Keratinocyte (primary cell): ENCODE results near the gene HPS4. TPM values are rescaled to one million over a fixed set of nuclear protein-coding genes. Genes with fewer than 3 reads are reported as not detected.

Source experiments
- DNase-seq: peaks from one replicate; pipeline ENCODE4 v3.0.0-alpha.2; 2011; ENCODE audit warnings: low read depth, missing footprints, low spot score
- FAIRE-seq: peaks from 2 replicates; lab custom pipeline; 2011; peaks lifted over from hg19 to GRCh38; lab: Jason Lieb, UNC
- H2AFZ ChIP-seq: 2 replicates; pipeline ENCODE4 v1.6.0; 2012; ENCODE audit warnings: low read length, control low read depth, inconsistent platforms; ENCODE audit not compliant: control insufficient read depth
- H3K27ac ChIP-seq: 2 replicates; pipeline ENCODE4 v1.5.1; 2011; ENCODE audit warnings: low read length; ENCODE audit not compliant: control insufficient read depth, insufficient read depth
- H3K27me3 ChIP-seq: 3 replicates; pipeline ENCODE4 v1.6.0; 2011; ENCODE audit warnings: low read length; ENCODE audit not compliant: control insufficient read depth, insufficient read depth; ENCODE audit errors: extremely low read depth
- H3K36me3 ChIP-seq, 2 experiments: 2 replicates in 1 of 2; 3 replicates in 1 of 2; pipeline ENCODE4 v1.5.1; 2011; ENCODE audit warnings: low read length in 2 of 2, mild to moderate bottlenecking in 1 of 2; ENCODE audit not compliant: control insufficient read depth in 2 of 2, insufficient read depth in 2 of 2; ENCODE audit errors: extremely low read depth in 1 of 2
- H3K4me1 ChIP-seq: 3 replicates; pipeline ENCODE4 v1.5.1; 2011; ENCODE audit warnings: low read length; ENCODE audit not compliant: control insufficient read depth, insufficient read depth; ENCODE audit errors: extremely low read depth
- H3K4me2 ChIP-seq: 3 replicates; pipeline ENCODE4 v1.6.0; 2011; ENCODE audit warnings: low read depth, low read length; ENCODE audit not compliant: control insufficient read depth, insufficient read depth; ENCODE audit errors: extremely low read depth
- H3K4me3 ChIP-seq, 3 experiments: fragments of 200-600 bp in 1 of 3; sonication (generic) in 1 of 3; 2 replicates in 2 of 3; 3 replicates in 1 of 3; pipeline ENCODE4 v1.5.1; 2011 to 2016; ENCODE audit warnings: low read length in 3 of 3, mild to moderate bottlenecking in 3 of 3, control low read depth in 2 of 3, inconsistent platforms in 1 of 3, low read depth in 1 of 3, mixed read lengths in 1 of 3, mixed run types in 1 of 3, moderate library complexity in 1 of 3; ENCODE audit not compliant: control insufficient read depth in 2 of 3, insufficient read depth in 2 of 3; ENCODE audit errors: extremely low read depth in 1 of 3
- H3K79me2 ChIP-seq: 2 replicates; pipeline ENCODE4 v1.6.0; 2012; ENCODE audit warnings: low read length; ENCODE audit not compliant: control insufficient read depth, insufficient read depth
- H3K9ac ChIP-seq: 3 replicates; pipeline ENCODE4 v1.6.0; 2011; ENCODE audit warnings: low read length; ENCODE audit not compliant: control insufficient read depth, insufficient read depth; ENCODE audit errors: extremely low read depth
- H3K9me1 ChIP-seq: 3 replicates; pipeline ENCODE4 v1.6.0; 2011; ENCODE audit warnings: low read length; ENCODE audit not compliant: control insufficient read depth, insufficient read depth; ENCODE audit errors: extremely low read depth
- H3K9me3 ChIP-seq: 2 replicates; pipeline ENCODE4 v1.5.1; 2012; ENCODE audit warnings: low read depth, low read length; ENCODE audit not compliant: control insufficient read depth
- H4K20me1 ChIP-seq: 3 replicates; pipeline ENCODE4 v1.6.0; 2011; ENCODE audit warnings: low read length; ENCODE audit not compliant: control insufficient read depth, insufficient read depth; ENCODE audit errors: extremely low read depth
- CTCF ChIP-seq, 3 experiments: IDR thresholded peaks in 1 of 3; conservative IDR thresholded peaks in 1 of 3; optimal IDR thresholded peaks in 1 of 3; 2 replicates in 2 of 3; 3 replicates in 1 of 3; pipeline versions ENCODE3 to v1.5.1; 2011; ENCODE audit warnings: low read length in 3 of 3, mild to moderate bottlenecking in 3 of 3, moderate library complexity in 2 of 3, control low read depth in 1 of 3, inconsistent platforms in 1 of 3; ENCODE audit not compliant: insufficient read depth in 2 of 3; ENCODE audit errors: extremely low read depth in 1 of 3
- EZH2 ChIP-seq: IDR thresholded peaks from one replicate; pipeline ENCODE4 v1.6.1; 2012; ENCODE audit warnings: inconsistent platforms, mild to moderate bottlenecking, low read length, moderate library complexity
- dilution Hi-C: fragments of 300-500 bp; cut with MboI; formaldehyde crosslinking; loops from one replicate; pipeline ENCODE4 v1.7.0; 2020; ENCODE audit warnings: low sequenced_read_pairs; ENCODE audit not compliant: extremely low pct_ligation_motif_present
- polyA plus RNA-seq, 5 experiments: library from polyadenylated mRNA; depleted of rRNA in 3 of 5; stranded (reverse) in 3 of 5; stranded (forward) in 1 of 5; unstranded in 1 of 5; fragments of >200 nt; gene quantifications; 1 replicate in 1 of 5; 2 replicates in 3 of 5; 3 replicates in 1 of 5; pipeline versions ENCODE4 v1.2.1 to v1.2.3, GENCODE V29; 2011 to 2012; ENCODE audit warnings: missing spikeins in 2 of 5, low read depth in 1 of 5, low replicate concordance in 1 of 5

The HPS4 gene
- polyA plus RNA-seq, 1 donor (not counting 4 experiments of a cell fraction or from before 2014, with no cell fraction given): 21.3 TPM

GRCh38 chr22:26496456-26496855 lies 12.9 kb upstream of the HPS4 start:
- Histone ChIP-seq H3K4me3 (no peak overlapping the region), H3K27ac (no peak overlapping the region), H3K79me2 (peaks cover 6% of the 10 kb centered on the region), H3K9me3 (no peaks in the 10 kb centered on the region), H3K4me2 (no peak overlapping the region), H3K9me1 (no peaks in the 10 kb centered on the region), H3K27me3 (no peaks in the 10 kb centered on the region), H3K4me1 (peaks cover 24% of the 10 kb centered on the region), H3K9ac (no peak overlapping the region), H3K36me3 (peaks cover 39 to 42% of the 10 kb centered on the region in 2 experiments), H2AFZ (no peak overlapping the region), H4K20me1 (no peaks in the 10 kb centered on the region)
- no peak for DNase-seq
- dilution Hi-C loops: no loop called here
- no peak for TF ChIP-seq EZH2
- no peak for TF ChIP-seq CTCF (optimal IDR thresholded peaks at IDR 0.05 in 1 of 3, IDR thresholded peaks at IDR 0.05 in 1 of 3, conservative IDR thresholded peaks at IDR 0.05 in 1 of 3; ENCODE audit: extremely low read depth in 1 of 3, insufficient read depth in 2 of 3, low read length in 3 of 3)
- no peak for FAIRE-seq

- Histone ChIP-seq H3K79me2 (peaks cover 6% of the 10 kb centered on the region), H3K9me1 (no peaks in the 10 kb centered on the region), H3K9ac (no peak overlapping the region), H2AFZ (no peak overlapping the region), H3K4me2 (no peak overlapping the region), H3K4me3 (no peak overlapping the region), H4K20me1 (no peaks in the 10 kb centered on the region), H3K27ac (no peak overlapping the region), H3K4me1 (peaks cover 24% of the 10 kb centered on the region), H3K27me3 (no peaks in the 10 kb centered on the region), H3K36me3 (peaks cover 39 to 48% of the 10 kb centered on the region in 2 experiments), H3K9me3 (no peaks in the 10 kb centered on the region)
- FAIRE-seq (no peak), DNase-seq (no peak)
- TF ChIP-seq EZH2 (no peak), CTCF (optimal IDR thresholded peaks at IDR 0.05 in 1 of 3, IDR thresholded peaks at IDR 0.05 in 1 of 3, conservative IDR thresholded peaks at IDR 0.05 in 1 of 3; ENCODE audit: extremely low read depth in 1 of 3, insufficient read depth in 2 of 3, low read length in 3 of 3) (no peak)
- dilution Hi-C loops: no loop called here
These were observed 10.9 kb upstream of the HPS4 start for GRCh38 chr22:26494506-26494905.
